Endothelial cell (in vitro differentiated cells): Measurements from ENCODE around the gene ZSCAN29. TPM values are rescaled to one million over a fixed set of nuclear protein-coding genes. Genes with fewer than 3 reads are reported as not detected.

ENCODE experiments used
- total RNA-seq: library from RNA; stranded (reverse); fragmentation: NEBNext Ultra II Directional; extraction: Animal tissue kit (Norgen Biotek cat#: 25700); gene quantifications from one replicate; pipeline ENCODE4 v1.2.1, GENCODE V29; 2021; ENCODE audit not compliant: unreplicated experiment

ZSCAN29 gene
- total RNA-seq, 1 donor from 2014 or later, result 45.5 TPM

Other genes starting within 250 kb of the ZSCAN29 start
- 5.1 TPM for gene TMEM62, start 237.5 kb downstream of the ZSCAN29 start, total RNA-seq
- gene CCNDBP1, start 185.6 kb downstream of the ZSCAN29 start, total RNA-seq, result 31.1 TPM
- gene EPB42, start 150.0 kb downstream of the ZSCAN29 start, total RNA-seq, result not detected
- gene TGM5, start 104.1 kb downstream of the ZSCAN29 start, total RNA-seq, result not detected
- 0.77 TPM for gene TGM7, start 68.8 kb downstream of the ZSCAN29 start, total RNA-seq
- gene LCMT2, start 40.5 kb downstream of the ZSCAN29 start, total RNA-seq, result 9.6 TPM
- gene TUBGCP4, start 58 bp upstream of the ZSCAN29 start, total RNA-seq, result 14.6 TPM
- 97.5 TPM for gene TP53BP1, start 122.1 kb upstream of the ZSCAN29 start, total RNA-seq
- gene MAP1A, start 146.6 kb upstream of the ZSCAN29 start, total RNA-seq, result 1.8 TPM
- gene PPIP5K1, start 219.2 kb upstream of the ZSCAN29 start, total RNA-seq, result 26.9 TPM
- 12.8 TPM for gene CKMT1B, start 223.0 kb upstream of the ZSCAN29 start, total RNA-seq
- 1.2 TPM for gene STRC, start 247.8 kb upstream of the ZSCAN29 start, total RNA-seq